DMS 273 (cell line): ENCODE measurements around the gene TMEM232.
"Not testable (repeated sequence)": the region's sequence is repeated elsewhere in the genome, so short reads cannot be mapped to it uniquely, and the experiment has no call there.

Experiments used
- DNase-seq: peaks from one replicate; lab custom pipeline; 2025; ENCODE audit not compliant: unreplicated experiment; lab: John Stamatoyannopoulos, UW

Gene TMEM232

DNA sequence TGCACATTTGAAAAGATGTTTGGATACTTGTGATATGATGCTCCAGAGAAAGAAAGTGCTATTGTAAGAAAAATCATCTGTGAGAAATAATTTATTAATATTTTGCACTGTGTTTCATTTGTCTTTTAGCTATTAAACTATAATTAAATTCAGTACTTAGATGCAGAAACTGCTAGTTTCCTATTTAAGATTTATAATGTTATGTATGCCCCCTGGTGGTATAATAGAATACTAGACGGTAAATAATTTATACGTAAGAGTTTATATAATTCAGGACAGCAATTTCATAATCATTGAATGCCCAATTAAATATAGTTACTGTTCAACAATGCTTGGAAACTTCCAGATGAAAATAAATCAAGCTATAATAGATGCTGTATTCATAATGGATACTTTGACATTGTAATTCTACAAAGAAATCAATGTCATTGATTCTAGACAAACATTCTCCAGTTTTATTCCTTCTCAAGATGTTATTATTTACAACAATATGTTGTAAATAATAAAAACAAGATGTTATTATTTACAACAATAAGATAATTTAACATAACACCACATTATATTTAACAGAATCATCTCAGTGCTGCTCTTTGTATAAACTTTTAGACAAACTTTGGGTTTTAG, 101.0 kb downstream of the TMEM232 start:
- DNase-seq: peak; percentile 73

DNA sequence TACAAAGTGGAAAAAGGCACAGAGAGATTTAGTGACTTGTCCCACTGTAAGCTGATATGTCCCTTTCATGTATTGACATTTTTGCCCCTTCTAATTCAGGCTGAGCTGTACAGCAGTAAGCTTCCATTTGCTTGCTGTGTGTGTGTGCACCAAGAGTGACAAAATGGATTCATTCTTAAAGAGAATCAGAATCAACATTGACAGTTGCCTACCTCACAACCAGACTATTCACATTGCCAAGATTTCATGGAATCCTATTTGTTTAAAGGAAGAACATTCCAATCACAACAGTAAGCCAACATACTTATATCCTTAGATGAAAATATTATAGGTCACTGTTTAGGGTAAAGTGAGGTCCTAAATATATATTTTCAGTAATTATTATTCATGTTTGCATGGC, 102.6 kb downstream of the TMEM232 start:
- no peak for DNase-seq

DNA sequence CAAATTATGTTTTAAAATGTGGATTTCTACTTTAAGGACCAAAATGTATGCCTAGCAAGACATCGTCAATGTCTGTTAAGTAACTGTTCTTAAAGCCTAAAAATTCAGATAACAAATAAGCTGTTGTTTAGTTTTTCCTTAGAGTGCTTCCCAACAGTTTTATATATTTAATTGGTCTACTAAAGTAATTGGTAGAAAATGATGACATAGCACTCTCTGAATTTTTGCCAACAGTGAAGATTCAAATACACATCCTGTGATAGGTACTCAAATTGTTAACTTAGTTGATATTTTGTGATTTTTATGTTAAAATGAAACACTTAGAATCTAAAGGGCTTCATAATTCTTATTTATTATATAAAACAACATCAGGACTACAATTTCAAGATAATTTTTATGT, 107.5 kb downstream of the TMEM232 start:
- DNase-seq: no peak

DNA sequence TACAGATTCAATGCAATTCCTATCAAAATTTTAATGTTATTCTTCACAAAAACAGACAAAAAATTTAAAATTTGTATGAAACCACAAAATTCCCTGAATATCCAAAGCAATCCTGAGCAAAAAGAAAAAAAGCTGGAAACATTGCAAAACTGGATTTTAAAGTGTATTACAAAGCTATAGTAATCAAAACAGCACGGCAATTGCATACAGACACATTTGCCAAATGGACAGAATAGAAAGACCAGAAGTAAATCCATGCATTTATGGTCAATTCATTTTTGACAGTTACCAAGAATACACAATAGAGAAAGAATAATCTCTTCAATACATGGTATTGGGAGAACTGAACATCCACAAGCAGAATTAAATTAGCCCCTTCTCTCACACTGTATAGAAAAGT, 110.5 kb downstream of the TMEM232 start:
- no peak for DNase-seq

DNA sequence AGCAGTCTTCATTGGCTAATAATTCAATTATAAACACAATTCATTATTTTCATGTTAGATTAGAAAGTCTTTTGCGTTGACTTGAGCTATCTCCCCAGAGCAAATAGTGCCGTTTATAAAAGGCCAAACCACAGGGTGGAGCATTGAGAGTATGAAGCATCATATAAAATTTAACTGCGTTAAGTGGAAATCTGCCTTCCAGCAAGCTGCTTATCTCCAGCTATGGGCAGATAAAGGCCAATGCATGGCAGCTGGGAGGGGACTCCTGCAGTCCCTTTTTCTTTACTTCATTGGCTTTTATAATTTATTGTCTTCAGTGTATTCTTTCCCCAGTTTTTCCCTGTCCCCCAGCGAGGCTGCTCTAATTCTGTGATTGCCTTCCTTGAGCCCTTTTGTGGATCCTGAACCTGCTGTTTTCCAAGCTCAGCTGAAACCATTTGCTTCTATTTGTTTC, 113.7 kb downstream of the TMEM232 start:
- no peak for DNase-seq

DNA sequence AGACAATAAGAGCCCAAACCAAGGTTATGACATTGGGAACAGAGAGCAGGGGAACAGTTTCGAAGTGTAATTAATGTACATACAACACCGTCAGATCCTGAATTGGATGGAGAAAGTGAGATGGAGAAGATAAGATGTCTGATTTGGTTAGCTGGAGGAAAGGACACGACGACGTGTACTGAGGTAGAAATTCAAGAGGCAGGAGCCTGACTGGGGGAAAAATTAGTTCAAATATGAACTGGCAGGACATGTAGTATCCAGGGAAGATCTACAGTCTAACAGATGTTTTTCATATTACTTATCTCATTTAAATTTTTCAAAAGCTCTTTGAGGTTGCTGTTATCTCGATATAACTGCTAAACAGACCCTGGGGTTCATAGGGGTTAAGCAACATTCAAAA, 114.7 kb downstream of the TMEM232 start:
- no peak for DNase-seq

DNA sequence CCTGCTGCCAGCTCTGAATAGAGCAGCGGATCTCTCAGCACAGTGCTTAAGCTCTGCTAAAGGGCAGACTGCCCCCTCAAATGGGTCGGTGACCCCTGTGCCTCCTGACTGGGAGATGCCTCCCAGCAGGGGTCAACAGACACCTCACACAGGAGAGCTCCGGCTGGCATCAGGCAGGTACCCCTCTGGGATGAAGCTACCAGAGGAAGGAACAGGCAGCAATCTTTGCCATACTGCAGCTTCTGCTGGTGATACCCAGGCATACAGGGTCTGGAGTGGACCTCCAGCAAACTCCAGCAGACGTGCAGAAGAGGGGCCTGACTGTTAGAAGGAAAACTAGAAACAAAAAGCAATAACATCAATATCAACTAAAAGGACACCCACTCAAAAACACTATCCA, 131.6 kb downstream of the TMEM232 start:
- DNase-seq: no peak

DNA sequence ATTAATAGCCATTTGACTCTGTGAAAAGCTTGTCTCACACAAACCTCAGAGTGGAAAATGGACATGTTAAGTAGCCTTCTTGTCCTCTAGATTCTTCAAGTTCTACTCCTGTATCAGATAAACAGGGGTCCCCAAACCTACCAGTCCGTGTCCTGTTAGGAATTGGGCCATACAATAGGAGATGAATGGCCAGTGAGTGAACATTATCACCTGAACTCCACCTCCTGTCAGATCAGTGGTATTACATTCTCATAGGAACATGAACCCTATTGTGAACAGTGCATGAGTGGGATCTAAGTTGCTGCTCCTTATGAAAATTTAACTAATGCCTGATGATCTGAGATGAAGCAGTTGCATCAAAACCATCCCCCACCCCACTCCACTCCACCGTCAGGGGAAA, 136.3 kb downstream of the TMEM232 start:
- peak; percentile 32 for DNase-seq

DNA sequence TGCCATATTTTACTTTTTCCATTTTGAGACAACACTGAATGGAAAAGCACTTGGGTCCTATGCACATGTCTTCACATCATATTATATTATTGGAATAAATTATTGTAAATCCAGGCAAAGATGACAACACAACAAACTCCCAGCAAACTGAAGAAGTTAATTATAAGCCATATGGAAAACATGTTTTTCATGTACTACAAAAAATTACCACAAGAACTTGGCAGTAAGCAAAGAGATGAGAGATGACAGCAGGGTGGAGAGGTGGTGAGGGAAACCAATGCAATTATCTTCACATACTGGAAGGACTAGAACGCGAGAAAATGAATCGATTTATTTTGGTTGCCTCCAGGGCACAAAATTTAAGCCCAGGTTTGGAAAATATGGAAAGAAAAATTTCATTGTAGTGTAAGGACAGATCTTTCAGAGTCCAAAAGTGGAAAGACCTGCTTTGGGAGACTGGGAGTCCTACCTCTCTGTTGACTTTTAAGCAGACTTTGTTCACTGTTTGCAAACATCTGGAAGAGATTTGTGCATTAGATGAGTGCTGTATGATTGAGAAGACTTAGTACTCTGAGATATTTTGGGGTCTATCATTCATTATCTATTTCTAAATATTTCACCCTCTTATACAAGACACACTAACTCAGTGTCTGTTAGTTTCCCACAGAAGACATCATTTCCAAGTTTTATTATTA, 138.0 kb downstream of the TMEM232 start:
- DNase-seq: no peak

DNA sequence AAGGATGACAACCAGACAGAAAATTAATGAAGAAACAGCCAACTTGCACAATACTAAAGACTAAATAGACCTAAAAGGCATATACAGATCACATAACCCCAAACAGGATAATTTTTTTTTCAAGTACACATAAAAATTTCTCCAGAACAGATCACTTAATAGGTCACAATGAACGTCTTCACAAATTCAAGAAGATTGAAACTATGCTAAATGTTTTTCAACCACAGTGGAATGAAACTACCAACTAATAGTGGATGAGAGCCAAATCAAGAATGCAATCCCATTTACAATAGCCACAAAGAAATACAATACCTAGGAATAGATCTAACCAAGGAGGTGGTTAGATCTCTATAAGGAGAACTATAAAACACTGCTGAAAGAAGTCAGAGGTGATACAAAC, 145.8 kb downstream of the TMEM232 start:
- DNase-seq: no peak

DNA sequence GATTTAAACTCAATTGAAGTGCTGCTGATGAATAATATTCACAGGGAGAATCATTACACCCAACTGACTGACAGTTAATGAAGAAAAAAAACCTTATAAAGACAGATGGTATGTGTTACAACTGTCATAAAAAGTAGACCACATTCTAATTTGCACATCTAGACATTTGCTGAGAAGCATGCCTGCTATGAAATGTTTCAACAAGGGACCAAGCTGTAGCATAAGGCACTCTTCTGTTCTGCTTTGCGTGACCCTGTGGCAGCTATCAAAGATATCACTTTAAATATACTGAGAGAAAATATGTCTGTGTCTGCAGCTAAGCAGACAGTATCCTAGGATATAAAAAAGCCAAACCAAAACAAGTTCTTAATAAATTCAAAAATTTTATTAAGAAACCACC, 153.7 kb downstream of the TMEM232 start:
- DNase-seq: peak; percentile 4

DNA sequence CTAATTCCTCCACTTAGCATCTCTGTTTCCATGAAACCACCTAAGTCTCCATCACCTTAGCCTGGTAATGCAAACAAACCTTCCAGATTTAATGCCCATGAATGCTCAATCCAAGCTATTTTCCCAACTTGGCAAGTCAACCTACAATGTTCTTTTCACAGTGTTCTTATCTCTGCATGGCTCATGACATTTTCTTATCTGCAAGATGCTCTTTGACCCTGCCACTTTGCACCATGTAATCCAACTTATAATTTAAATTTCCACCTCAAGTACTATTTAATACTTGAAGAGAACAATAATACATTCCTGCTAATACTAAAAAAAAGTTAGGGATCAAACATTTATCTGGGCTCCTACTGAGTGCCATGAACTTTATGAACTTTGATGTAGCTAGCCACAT, 164.3 kb downstream of the TMEM232 start:
- no peak for DNase-seq

DNA sequence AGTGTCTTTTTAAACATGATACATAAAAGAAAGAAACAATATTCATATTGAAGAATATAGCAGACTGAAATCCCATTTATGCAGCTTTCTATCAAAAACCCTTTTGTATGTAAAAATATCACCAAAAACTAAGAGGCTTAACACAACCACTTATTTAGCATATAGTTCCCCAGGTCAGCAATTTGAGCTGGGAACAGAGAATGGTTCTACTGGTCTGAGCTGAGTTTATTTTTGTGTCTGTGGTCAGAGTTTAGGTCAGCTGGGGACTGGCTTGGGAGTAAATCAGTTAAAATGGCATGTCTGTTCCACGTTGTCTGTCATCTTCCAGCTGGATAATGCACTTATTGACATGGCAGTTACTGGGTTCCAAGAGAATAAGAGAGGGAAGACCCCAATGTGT, 165.0 kb downstream of the TMEM232 start:
- DNase-seq: no peak

DNA sequence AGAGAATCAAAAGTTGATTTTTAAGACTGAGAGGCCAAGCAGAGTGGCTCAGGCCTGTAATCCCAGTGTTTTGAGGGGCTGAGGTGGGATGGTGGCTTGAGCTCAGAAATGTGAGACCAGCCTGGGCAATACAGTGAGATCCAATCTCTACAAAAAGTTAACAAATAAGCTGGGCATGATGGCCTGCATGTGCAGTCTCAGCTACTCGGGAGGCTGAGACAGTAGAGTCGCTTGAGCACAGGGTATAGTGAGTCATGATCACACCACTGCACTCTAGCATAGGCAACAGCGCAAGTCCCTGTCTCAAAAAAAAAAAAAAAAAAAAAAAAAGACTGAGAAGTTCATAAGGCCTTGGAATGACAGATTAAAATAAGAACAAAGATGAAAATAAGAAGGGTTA, 177.2 kb downstream of the TMEM232 start:
- no peak for DNase-seq

DNA sequence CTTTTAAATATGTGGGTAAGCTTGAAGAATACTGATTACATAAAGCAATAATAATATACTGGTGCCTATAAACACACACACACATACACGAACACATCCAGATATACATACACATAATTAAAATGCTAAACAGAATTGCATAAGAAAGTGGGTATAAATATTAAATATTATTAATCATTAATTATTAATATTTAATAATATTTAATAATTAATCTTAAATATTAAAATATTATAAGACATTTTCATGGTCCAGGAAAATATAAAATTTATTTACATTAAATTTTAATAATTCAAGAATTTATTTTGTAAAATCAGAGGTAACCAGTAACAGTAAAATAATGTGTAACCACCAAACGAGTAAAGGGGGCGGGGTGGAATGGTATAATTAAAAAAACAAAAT, 178.3 kb downstream of the TMEM232 start:
- no peak for DNase-seq

DNA sequence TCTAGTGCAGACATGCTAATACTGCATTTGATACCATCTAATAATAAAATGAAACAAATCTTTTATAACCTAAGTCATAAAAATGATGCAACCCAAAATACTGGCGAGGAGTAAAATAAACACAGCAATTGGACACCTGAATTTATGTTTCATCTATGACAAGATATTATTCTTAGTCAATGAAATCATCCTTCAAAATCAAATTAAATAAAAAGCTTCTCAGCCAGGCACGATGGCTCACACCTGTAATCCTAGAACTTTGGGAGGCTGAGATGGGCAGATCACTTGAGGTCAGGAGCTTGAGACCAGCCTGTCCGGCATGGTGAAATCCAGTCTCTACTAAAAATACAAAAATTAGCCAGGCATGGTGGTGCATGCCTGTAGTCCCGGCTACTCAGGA, 179.0 kb downstream of the TMEM232 start:
- no peak for DNase-seq

DNA sequence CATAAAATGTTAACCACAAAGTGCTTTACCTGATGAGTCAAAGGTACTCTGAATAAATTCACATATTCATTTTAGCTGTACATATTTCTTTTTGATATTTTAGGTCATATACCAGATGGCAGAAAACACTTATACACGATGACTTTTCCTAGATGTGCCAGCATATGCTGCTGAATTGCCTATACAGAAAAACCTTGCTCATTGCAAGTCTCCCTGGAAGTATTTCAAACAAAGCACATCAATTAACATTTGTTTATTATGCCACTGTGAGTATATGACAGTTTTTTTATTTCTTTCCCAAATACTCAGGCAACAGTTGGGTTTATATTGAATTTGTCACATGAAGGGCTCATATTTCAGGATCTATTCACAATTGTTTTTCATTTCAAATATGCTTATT, 180.8 kb downstream of the TMEM232 start:
- peak; percentile 24 for DNase-seq

DNA sequence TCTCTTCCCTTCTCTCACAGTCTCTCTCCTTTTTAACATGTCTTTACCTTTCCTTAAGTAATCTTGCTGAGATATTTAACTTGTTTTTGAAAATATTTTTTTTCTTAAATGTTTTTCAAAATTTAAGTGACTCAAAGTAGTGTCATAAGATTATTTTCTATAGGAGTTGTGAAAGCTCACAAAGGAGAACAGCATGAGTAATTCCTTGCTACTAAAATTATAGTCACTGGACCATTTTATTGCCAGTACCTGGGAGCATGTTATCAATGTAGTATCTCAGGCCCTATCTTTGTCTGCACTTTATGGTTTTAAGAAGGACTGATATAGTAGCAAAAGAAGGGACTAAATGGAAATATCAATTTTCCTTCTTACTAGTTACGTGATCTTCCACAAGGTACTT, 181.9 kb downstream of the TMEM232 start:
- DNase-seq: no peak

DNA sequence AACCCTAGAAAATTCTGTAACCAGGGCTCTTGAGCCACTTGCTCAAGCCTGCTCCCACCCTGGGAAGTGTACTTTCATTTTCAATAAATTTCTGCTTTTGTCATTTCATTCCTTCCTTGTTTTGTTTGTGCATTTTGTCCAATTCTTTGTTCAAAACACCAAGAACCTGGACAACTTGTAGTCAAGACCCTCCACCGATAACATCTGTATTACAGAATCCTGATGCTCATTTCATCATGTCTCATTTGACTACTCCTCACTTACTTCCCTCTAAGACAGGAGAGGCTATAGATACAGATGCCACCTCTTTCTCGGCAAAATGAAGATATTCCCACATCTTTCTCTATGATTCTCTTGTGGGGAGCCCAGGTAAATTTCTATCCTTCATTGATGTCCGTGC, 183.5 kb downstream of the TMEM232 start:
- no peak for DNase-seq

DNA sequence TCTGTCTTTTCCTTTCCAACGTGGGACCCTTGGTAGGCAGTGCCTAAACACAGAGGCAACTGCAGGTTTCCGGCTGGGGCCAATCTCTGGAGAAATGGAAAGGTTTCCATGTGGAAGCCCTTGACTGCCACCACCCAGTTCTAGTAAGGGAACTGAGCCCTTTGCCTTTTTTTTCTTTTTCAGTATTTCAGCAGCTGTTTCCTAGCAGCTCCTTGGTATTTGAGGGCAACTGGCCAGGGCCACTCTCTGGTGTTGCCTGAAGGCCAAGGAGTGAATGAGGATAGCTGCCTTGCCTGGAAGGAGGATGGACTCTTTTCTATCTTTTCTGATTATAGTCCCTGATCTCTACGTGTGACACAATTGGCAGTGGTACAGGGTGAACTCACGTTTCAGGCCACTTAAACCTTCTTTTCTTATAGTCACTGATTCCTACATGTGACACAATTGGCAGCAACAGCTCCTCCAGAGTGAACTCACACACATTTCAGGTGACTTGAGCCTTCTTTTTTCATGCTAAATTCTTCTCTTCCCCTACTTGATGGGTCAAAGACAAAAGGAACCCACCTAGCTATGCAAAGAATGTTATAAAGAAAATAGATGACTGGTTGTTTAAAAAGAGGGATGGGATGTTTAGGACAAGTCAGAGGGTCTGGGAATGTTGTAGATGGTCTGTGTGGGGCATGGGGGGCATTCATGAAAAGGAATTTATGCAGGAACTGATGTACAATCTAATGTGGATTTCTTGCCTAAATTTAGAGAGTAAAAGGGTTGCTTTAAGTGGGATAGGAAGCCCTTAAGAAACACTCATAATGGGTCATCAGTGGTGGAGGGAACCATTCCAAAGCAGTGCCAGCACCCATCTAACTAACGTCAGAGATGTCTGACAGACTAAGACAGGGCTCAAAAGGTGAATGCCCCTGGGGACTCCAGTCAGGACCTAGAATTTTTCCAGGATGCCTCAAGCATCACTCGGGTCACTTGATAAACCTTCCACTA, 190.1 kb downstream of the TMEM232 start:
- DNase-seq: no peak

DNA sequence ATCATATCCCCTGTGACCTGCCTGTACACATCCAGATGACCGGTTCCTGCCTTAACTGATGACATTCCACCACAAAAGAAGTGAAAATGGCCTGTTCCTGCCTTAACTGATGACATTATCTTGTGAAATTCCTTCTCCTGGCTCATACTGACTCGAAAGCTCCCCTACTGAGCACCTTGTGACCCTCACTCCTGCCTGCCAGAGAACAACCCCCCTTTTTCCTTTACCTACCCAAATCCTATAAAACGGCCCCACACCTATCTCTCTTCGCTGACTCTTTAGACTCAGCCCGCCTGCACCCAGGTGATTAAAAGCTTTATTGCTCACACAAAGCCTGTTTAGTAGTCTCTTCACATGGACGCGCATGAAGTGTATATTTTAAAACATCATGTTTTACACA, 191.3 kb downstream of the TMEM232 start:
- not testable (repeated sequence) for DNase-seq

DNA sequence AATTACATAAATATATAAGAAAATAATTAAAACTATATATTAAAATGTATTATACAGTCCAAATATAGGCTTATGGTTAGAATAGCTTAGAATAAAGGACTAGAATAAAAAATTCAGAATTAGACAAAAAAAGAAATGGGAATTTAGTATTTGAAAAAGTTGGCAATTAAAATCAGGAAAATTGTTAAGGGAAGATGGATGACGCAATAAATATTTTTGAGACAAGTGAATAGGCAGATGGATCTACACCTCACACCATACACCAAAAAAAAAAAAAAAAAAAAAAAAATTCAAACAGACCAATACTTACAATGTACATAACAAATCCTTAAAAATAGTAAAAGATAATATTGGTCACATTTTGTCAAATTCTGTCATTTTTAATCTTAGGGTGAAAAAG, 200.7 kb downstream of the TMEM232 start:
- DNase-seq: no peak
